Measurements from ENCODE around the gene MX1. TPM values are rescaled to one million over a fixed set of nuclear protein-coding genes. Genes with fewer than 3 reads are reported as not detected.
A peak's percentile ranks its signal among the peaks of the same experiment; 100 is the strongest.

Gene MX1
- total RNA-seq, 1 donor from 2014 or later = 3.3 TPM

DNA sequence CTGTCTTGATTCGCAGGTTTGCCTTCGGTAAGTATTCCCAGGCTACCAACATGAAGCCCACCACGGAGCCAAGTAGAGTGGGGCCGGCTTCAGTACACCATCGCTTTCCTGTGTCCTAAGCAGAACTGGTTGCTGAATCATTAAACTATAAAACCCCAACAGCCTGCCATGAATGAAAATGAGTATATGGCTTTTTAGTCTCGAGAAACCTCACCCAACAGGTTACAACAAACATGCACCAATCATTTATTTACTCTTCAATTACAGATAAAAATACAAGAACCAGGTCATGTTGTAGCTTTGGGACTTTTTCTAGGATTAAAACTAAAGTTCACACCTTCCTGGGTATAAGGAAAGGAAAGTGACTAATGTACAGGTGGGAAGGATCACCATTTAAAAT, 74.3 kb downstream of the MX1 start:
- no peak for DNase-seq (ENCODE audit: low read depth, low spot score)
- Mint-ChIP-seq H3K36me3 (ENCODE audit: low read depth) (no peaks in the 10 kb centered on the region), H3K27ac (ENCODE audit: unreplicated experiment) (no peak overlapping the region), H3K4me3 (no peak overlapping the region), H3K27me3 (ENCODE audit: low read depth) (peaks cover 67% of the 10 kb centered on the region), H3K4me1 (no peaks in the 10 kb centered on the region), H3K9me3 (no peaks in the 10 kb centered on the region)
- TF ChIP-seq, protein P1, sequence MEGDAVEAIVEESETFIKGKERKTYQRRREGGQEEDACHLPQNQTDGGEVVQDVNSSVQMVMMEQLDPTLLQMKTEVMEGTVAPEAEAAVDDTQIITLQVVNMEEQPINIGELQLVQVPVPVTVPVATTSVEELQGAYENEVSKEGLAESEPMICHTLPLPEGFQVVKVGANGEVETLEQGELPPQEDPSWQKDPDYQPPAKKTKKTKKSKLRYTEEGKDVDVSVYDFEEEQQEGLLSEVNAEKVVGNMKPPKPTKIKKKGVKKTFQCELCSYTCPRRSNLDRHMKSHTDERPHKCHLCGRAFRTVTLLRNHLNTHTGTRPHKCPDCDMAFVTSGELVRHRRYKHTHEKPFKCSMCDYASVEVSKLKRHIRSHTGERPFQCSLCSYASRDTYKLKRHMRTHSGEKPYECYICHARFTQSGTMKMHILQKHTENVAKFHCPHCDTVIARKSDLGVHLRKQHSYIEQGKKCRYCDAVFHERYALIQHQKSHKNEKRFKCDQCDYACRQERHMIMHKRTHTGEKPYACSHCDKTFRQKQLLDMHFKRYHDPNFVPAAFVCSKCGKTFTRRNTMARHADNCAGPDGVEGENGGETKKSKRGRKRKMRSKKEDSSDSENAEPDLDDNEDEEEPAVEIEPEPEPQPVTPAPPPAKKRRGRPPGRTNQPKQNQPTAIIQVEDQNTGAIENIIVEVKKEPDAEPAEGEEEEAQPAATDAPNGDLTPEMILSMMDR (conservative IDR thresholded peaks at IDR 0.05) = no peak

DNA sequence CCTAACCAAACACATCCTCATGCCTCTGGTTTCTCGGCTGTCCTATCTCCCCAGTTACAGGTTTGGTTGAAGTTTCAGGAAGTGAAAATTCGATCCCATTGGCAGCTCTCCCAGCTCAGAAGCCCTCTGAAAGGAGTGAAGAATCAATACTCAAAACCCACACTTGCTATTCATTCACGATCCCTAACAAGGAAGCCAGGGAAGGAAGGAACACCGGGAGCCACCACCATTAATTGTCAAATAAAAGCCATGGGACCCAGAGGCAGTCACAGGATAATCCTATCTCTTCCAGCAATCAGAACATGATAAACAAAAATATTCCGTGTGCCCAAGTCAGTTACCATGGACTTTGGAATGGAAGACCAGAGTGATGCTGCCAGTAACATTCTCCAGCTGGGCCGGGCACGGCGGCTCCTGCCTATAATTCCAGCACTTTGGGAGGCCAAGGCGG, 74.9 kb downstream of the MX1 start:
- Mint-ChIP-seq H3K4me1 (no peaks in the 10 kb centered on the region), H3K4me3 (no peak overlapping the region), H3K27me3 (ENCODE audit: low read depth) (peaks cover 73% of the 10 kb centered on the region), H3K36me3 (ENCODE audit: low read depth) (no peaks in the 10 kb centered on the region), H3K9me3 (no peaks in the 10 kb centered on the region), H3K27ac (ENCODE audit: unreplicated experiment) (no peak overlapping the region)
- DNase-seq (ENCODE audit: low read depth, low spot score) = no peak
- TF ChIP-seq, protein P1 (conservative IDR thresholded peaks at IDR 0.05) = no peak

DNA sequence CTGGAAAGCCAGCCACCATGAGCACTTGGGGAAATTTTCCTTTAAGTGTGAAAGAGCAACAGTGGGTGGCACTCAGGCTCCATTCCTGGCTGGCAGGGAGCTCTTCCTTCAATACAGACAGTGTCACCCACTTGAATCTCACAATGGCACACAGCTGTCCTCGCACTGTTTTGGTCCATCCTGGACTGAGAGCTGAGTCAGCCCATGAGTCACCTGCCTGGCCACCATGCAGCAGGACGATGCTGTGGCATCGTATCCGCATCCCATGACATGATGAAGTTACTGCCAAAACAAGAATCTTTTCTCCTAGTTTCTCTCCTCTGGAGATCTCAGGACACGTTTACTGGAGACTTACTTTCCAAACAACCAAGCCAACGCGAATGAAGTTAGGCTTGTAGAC, 75.9 kb downstream of the MX1 start:
- TF ChIP-seq, protein P1 (conservative IDR thresholded peaks at IDR 0.05) = no peak
- no peak for DNase-seq (ENCODE audit: low read depth, low spot score)
- Mint-ChIP-seq H3K36me3 (ENCODE audit: low read depth) (no peaks in the 10 kb centered on the region), H3K27ac (ENCODE audit: unreplicated experiment) (no peak overlapping the region), H3K4me3 (no peak overlapping the region), H3K27me3 (ENCODE audit: low read depth) (peaks cover 83% of the 10 kb centered on the region), H3K9me3 (no peaks in the 10 kb centered on the region), H3K4me1 (no peaks in the 10 kb centered on the region)

DNA sequence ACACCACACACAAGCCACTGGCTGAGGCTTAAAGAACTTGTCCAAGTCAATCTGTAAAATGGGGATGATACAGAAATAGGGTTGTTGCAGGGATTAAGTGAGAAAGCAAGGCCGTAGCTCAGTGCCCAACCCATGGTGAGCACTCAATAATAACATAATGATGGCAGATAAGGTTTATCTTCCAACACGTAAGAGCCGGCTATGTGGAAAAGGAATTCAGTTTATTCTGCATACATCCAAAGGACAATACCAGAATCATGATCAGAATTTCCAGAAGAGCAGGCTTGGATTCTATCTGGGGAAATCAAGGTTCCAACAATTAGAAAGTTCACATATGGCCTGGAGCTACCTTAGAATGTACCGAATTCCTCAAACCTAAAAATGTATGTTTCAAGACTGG, 77.3 kb downstream of the MX1 start:
- H3K36me3 Mint-ChIP-seq (ENCODE audit: low read depth) = no peaks in the 10 kb centered on the region
- H3K27me3 Mint-ChIP-seq (ENCODE audit: low read depth) = peaks cover 87% of the 10 kb centered on the region
- no peaks in the 10 kb centered on the region for H3K9me3 Mint-ChIP-seq
- no peak for DNase-seq (ENCODE audit: low read depth, low spot score)
- H3K4me3 Mint-ChIP-seq = no peak overlapping the region
- no peak overlapping the region for H3K27ac Mint-ChIP-seq (ENCODE audit: unreplicated experiment)
- H3K4me1 Mint-ChIP-seq = no peaks in the 10 kb centered on the region
- TF ChIP-seq, protein P1 (conservative IDR thresholded peaks at IDR 0.05) = no peak

DNA sequence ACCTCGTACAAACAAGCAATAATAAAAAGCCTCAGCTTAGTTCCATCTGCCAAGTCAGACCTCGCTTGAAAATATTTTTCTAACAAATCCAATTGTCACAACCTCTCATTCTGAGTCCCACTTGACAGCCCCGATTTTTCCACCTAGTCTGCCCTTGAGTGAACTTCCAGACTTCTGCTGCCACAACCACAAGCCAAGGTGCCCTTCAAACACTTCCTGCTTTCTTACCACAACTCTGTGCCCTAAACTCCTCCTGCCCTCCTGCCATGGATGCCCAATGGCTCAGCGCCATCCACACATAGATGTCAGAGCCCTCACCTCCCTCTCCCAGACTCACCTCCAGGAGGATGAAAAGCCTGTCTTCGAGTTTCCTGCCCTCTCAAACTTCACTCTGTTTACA, 78.0 kb downstream of the MX1 start:
- H3K4me3 Mint-ChIP-seq = no peak overlapping the region
- no peaks in the 10 kb centered on the region for H3K9me3 Mint-ChIP-seq
- no peaks in the 10 kb centered on the region for H3K4me1 Mint-ChIP-seq
- peak overlapping the region; percentile 32 for H3K27ac Mint-ChIP-seq (ENCODE audit: unreplicated experiment)
- no peak for DNase-seq (ENCODE audit: low read depth, low spot score)
- TF ChIP-seq, protein P1 (conservative IDR thresholded peaks at IDR 0.05) = no peak
- no peaks in the 10 kb centered on the region for H3K36me3 Mint-ChIP-seq (ENCODE audit: low read depth)
- peaks cover 87% of the 10 kb centered on the region for H3K27me3 Mint-ChIP-seq (ENCODE audit: low read depth)
